Uterine smooth muscle cell (primary cell): ENCODE measurements around the gene TMEM184A. TPM values are rescaled to one million over a fixed set of nuclear protein-coding genes. Genes with fewer than 3 reads are reported as not detected.

Experiments
- total RNA-seq: library from RNA; depleted of rRNA; stranded (reverse); fragments of >200 nt; gene quantifications from 2 replicates; pipeline ENCODE4 v1.2.3, GENCODE V29; 2014

TMEM184A gene
- total RNA-seq, result 0.11 TPM in 1 of 2 replicates, not detected in the other

DNA sequence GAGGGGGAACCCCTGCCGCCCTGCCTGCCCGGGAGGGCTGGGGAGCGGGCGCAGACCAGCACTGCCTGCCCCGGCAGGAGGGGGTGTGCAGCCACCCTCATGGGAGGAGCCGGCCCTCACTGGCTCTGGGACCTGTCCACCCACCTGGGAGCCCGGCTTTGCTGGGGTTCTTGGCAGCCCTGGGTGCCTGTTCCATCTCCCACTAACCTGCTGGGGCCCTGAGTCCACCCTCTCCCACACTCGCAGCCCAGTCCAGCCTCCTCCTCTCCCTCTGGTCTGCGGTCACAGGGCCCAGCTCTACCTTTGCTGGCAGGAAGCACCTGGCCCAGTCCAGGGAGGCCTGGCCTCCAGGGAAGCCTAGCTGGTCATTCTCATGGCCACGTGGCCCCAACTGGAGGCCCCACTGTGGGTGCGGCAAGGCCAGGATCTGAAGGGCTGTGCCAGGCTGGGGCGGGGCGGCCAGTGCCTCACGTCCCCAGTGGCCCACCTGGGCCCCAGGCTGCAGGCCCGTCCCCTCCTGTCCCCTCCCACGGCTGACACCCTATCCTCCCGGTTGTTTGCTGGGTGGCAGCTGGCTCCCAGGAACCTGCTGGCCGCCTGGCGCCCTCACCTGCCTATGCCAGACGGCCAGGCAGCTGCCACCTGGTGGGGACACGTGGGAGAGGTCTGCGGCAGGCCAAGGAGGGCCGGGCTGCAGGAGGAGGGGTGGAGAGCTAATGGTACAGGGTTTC is at the start of gene TMEM184A:
Gene TMEM184A, minus strand, starts transcription at position 393 of the 731 bp plus-strand sequence. CDS start 721 bp downstream, outside the sequence.

GRCh38 chr7:1569833-1570632 is 14.0 kb upstream of the TMEM184A start, which contains the start of gene PSMG3:
PSMG3 (minus strand) TSS chr7:1570032; CDS start chr7:1569339, 693 bp downstream.

GRCh38 chr7:1503816-1504775 is 51.9 kb downstream of the TMEM184A start, which contains the start of gene INTS1:
INTS1 (minus strand) TSS chr7:1504389; CDS start chr7:1503960, 429 bp downstream.

Other genes with a start within 250 kb of the TMEM184A start
- gene MICALL2, start 96.7 kb downstream of the TMEM184A start, total RNA-seq, result 15.0 and 16.7 TPM in 2 replicates
- gene INTS1, start 51.8 kb downstream of the TMEM184A start, total RNA-seq, result 48.7 and 50.8 TPM in 2 replicates
- 31.2 and 33.0 TPM in 2 replicates for gene MAFK, start 25.5 kb downstream of the TMEM184A start, total RNA-seq
- 26.4 and 31.8 TPM in 2 replicates for gene PSMG3, start 13.8 kb upstream of the TMEM184A start, total RNA-seq
- 0.77 and 1.2 TPM in 2 replicates for gene ELFN1, start 114.1 kb upstream of the TMEM184A start, total RNA-seq